AG10803 (cell line): ENCODE data around the gene SLC3A2.

Experiments used
- DNase-seq: peaks from one replicate; pipeline ENCODE4 v3.0.0; 2010; ENCODE audit warnings: low read depth
- H3K4me3 ChIP-seq: 2 replicates; pipeline ENCODE4 v1.5.1; 2011; ENCODE audit warnings: mild to moderate bottlenecking, low read length, control low read depth
- TF ChIP-seq, protein P1 (sequence below): conservative IDR thresholded peaks from 2 replicates; pipeline ENCODE4 v1.5.1; 2011; ENCODE audit warnings: mild to moderate bottlenecking, low read length, control low read depth, inconsistent platforms

Gene SLC3A2

DNA sequence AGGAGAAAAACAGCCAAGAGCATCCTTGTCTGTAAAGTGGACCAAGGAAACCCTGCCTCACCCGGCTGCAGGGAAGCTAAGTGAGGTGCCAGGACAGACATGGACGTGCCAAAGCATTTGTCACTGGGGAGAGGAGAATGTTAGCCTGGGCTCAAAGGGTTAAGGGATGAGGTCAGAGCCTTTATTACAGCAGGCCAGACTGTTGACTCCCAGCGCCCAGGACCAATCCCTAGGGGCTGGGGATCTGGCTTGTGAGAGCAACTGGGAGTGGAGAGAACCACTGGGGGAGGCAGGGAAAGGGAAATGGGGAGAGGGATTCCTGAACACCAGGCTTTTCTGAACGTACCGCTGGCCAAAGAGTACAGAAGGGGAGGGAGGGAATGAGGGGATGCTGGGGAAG lies 37.8 kb downstream of the SLC3A2 start:
- TF ChIP-seq, protein P1, sequence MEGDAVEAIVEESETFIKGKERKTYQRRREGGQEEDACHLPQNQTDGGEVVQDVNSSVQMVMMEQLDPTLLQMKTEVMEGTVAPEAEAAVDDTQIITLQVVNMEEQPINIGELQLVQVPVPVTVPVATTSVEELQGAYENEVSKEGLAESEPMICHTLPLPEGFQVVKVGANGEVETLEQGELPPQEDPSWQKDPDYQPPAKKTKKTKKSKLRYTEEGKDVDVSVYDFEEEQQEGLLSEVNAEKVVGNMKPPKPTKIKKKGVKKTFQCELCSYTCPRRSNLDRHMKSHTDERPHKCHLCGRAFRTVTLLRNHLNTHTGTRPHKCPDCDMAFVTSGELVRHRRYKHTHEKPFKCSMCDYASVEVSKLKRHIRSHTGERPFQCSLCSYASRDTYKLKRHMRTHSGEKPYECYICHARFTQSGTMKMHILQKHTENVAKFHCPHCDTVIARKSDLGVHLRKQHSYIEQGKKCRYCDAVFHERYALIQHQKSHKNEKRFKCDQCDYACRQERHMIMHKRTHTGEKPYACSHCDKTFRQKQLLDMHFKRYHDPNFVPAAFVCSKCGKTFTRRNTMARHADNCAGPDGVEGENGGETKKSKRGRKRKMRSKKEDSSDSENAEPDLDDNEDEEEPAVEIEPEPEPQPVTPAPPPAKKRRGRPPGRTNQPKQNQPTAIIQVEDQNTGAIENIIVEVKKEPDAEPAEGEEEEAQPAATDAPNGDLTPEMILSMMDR = no peak
- H3K4me3 ChIP-seq = no peak overlapping the region

DNA sequence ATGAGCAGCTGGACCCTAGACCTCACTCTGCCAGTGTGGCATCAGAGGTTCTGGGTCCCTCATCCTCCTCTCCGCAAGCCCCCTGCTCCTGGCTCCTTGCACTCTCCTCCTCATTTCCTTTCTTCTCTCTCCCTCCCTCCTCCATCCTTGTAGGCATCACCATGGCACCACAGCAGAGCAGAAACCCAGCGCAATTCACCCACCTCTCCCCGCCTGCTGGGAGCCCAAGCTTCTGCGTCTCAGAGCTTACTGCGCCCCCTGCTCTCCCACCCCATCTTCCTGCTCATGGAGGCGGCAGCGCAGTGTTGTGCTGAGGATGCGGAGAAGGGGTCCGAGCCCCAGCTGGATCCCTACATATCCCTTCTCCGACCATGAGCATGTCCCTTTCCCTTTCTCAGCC lies 38.8 kb downstream of the SLC3A2 start:
- TF ChIP-seq, protein P1 = no peak
- H3K4me3 ChIP-seq = no peak overlapping the region
- DNase-seq = no peak

More for the DNA sequence above, 37.8 kb downstream of the SLC3A2 start:
- DNase-seq = no peak

DNA sequence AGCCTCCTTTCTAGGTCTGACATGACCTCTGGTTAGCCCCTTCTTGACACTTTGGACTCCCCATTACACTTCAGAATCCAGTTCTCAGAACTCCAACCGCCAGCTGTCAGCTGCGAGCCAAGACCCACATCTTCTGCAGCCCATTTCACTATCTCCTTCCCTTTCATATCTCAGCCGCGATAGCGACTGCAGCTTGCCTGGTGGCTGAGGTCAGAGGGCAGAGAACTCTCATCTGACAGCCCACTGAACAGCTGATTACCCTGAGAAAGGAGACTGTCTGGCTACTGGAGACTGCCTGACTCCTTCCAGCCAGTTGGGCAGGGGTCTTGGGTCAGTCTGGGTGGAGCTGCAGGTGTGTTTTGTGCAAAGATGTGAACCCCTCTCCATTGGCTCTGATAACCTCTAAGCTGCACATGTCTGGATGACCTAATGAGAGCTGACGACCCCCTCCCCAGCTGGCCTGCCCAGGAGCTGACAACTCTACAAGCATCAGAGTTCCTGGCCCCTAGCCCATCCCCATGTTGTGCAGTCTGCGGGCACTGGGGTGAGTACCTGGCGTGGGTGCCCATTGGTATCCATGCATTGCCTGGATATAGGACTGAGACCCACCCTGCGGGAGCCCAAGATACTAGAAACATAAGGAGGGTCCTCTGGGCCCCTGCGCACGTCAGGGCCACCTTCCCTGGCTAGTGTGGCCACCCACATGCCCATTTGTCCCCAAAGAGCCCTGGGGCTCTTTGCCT lies 39.4 kb downstream of the SLC3A2 start:
- TF ChIP-seq, protein P1 = no peak

DNA sequence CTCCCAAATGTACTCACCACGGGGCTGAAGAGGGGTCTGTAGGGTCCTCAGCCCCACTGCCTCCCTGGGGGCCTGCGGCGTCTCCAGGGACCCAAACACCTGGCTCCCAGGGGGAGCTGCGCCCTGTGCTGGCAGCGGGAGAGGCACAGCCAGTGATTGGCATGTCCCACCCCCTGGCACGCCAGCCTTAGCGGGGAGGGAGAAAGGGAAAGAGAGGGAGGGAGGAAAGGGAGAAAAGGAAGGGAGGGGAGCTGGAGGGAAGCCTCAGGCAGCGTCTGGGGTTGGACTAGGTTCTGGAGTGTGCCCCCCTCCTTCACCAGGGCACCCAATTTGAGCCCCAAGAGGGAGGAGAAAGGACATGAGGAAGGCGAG lies 40.5 kb downstream of the SLC3A2 start, which contains the start of gene CHRM1:
Gene CHRM1, minus strand, starts transcription at position 163 of the 372 bp plus-strand sequence. CDS start 10,263 bp downstream, outside the sequence.
- no peak for DNase-seq
- no peak within 1 kb of the TSS for H3K4me3 ChIP-seq
- TF ChIP-seq, protein P1 = no peak

More for the DNA sequence above, 39.4 kb downstream of the SLC3A2 start:
- no peak for DNase-seq
- no peak overlapping the region for H3K4me3 ChIP-seq

DNA sequence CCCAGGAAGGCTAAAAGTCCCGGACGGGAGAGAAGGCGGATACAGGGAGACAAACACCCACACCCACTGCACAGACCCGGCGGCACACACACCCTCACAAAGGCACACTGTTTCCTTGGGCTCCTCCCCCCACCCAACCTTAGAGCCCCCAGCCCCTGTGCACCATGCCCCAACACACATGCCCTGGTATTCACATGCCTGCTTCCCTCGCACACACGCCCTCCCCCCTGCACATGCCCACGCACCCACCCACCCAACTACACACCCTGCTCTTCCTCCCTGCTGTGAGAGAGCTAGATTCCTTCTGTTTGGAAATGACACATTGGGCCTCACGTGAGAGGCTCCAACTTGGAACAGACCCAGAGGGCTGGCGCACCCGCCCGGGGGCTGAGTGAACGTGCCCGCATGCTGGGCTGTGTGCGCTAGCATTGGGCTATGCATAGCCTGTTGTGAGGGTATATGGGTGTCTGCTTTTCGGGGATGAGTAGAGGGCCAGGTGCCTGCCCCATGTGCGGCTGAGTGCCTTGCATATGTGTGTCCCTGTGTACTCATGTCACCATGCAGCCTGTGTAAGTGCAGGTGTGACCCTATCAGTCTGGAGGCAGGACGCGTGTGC lies 41.0 kb downstream of the SLC3A2 start:
- H3K4me3 ChIP-seq = no peak overlapping the region
- TF ChIP-seq, protein P1 = no peak
- peak; percentile 16 for DNase-seq

DNA sequence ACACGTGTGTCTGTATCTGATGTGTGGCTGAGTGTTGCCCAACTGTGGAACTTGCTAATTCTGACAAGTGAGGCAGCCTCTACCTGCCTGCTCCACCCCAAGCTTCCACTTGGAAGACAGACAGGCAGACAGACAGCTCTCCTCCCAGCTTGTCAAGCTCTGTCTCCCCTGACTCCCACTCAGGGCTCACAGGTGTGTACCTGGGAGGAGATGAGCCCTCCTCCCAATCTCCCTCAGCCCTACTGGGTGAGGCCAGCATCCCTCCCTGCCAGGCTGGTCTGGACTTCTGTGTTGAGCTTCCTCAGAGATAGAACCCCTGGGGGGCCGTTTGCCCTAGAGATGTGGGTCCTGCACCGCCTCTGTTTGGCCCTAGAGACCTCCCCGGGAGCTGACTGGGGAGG lies 41.5 kb downstream of the SLC3A2 start:
- H3K4me3 ChIP-seq = no peak overlapping the region
- TF ChIP-seq, protein P1 = no peak
- no peak for DNase-seq
